Measurements from ENCODE around the gene PACS2. TPM values are rescaled to one million over a fixed set of nuclear protein-coding genes. Genes with fewer than 3 reads are reported as not detected.

PACS2 gene
- total RNA-seq, 2 experiments from 2014 or later, result 57.7 to 61.5 TPM

- no peaks in the 10 kb centered on the region for H3K36me3 ChIP-seq (ENCODE audit: insufficient read depth, low read length)
- TF ChIP-seq CTCF (IDR thresholded peaks at IDR 0.05), result no peak
- DNase-seq (no peak), ATAC-seq (ENCODE audit: poor library complexity) (no peak)
- intact Hi-C loops (cut with DNase I, micrococcal nuclease), result no loop called here
- H3K4me3 Mint-ChIP-seq, result no peak overlapping the region
- no peaks in the 10 kb centered on the region for H3K36me3 Mint-ChIP-seq (ENCODE audit: low read depth)
- no peaks in the 10 kb centered on the region for H3K27me3 Mint-ChIP-seq
- CTCF ChIA-PET, result no interaction called here
- H3K4me3 ChIP-seq (ENCODE audit: low read length), result no peak overlapping the region
- no peaks in the 10 kb centered on the region for H3K9me3 ChIP-seq (ENCODE audit: control insufficient read depth in 1 of 2, insufficient read depth in 1 of 2, low read length in 2 of 2)
- peaks cover 41% of the 10 kb centered on the region for H3K4me1 ChIP-seq (ENCODE audit: insufficient read depth, low read length)
- POLR2A ChIA-PET, result no interaction called here
- no peak overlapping the region for H3K27ac ChIP-seq (ENCODE audit: low read depth in 1 of 2, low read length in 2 of 2)
- H3K27ac Mint-ChIP-seq, result no peak overlapping the region
- H3K9me3 Mint-ChIP-seq, result no peaks in the 10 kb centered on the region
- H3K27me3 ChIP-seq (ENCODE audit: control insufficient read depth in 1 of 2, insufficient read depth in 2 of 2, low read length in 2 of 2), result no peaks in the 10 kb centered on the region
- H3K4me1 Mint-ChIP-seq (ENCODE audit: low read depth), result peaks cover 34% of the 10 kb centered on the region
These were observed 15.9 kb downstream of the PACS2 start for GRCh38 chr14:105330491-105330895.

- POLR2A ChIA-PET, result no interaction called here
- no peaks in the 10 kb centered on the region for H3K36me3 Mint-ChIP-seq (ENCODE audit: low read depth)
- DNase-seq, result no peak
- Histone ChIP-seq H3K4me1 (ENCODE audit: insufficient read depth, low read length) (peaks cover 41% of the 10 kb centered on the region), H3K36me3 (ENCODE audit: insufficient read depth, low read length) (no peaks in the 10 kb centered on the region), H3K27ac (ENCODE audit: low read depth in 1 of 2, low read length in 2 of 2) (no peak overlapping the region), H3K9me3 (ENCODE audit: control insufficient read depth in 1 of 2, insufficient read depth in 1 of 2, low read length in 2 of 2) (no peaks in the 10 kb centered on the region), H3K27me3 (ENCODE audit: control insufficient read depth in 1 of 2, insufficient read depth in 2 of 2, low read length in 2 of 2) (no peaks in the 10 kb centered on the region), H3K4me3 (ENCODE audit: low read length) (no peak overlapping the region)
- intact Hi-C loops (cut with DNase I, micrococcal nuclease), result no loop called here
- CTCF ChIA-PET, result no interaction called here
- H3K9me3 Mint-ChIP-seq, result no peaks in the 10 kb centered on the region
- TF ChIP-seq CTCF (IDR thresholded peaks at IDR 0.05), result no peak
- H3K27me3 Mint-ChIP-seq, result no peaks in the 10 kb centered on the region
- peak; percentile 57 for ATAC-seq (ENCODE audit: poor library complexity)
- H3K4me1 Mint-ChIP-seq (ENCODE audit: low read depth), result peaks cover 34% of the 10 kb centered on the region
- peak overlapping the region; percentile 26 for H3K4me3 Mint-ChIP-seq
- peak overlapping the region; percentile 27 for H3K27ac Mint-ChIP-seq
These were observed 17.2 kb downstream of the PACS2 start for GRCh38 chr14:105331575-105332349.

- ATAC-seq (ENCODE audit: poor library complexity) (no peak), DNase-seq (no peak)
- Histone ChIP-seq H3K36me3 (ENCODE audit: insufficient read depth, low read length) (peaks cover 3% of the 10 kb centered on the region), H3K4me1 (ENCODE audit: insufficient read depth, low read length) (peaks cover 41% of the 10 kb centered on the region), H3K27me3 (ENCODE audit: control insufficient read depth in 1 of 2, insufficient read depth in 2 of 2, low read length in 2 of 2) (no peaks in the 10 kb centered on the region), H3K4me3 (ENCODE audit: low read length) (no peak overlapping the region), H3K9me3 (ENCODE audit: control insufficient read depth in 1 of 2, insufficient read depth in 1 of 2, low read length in 2 of 2) (no peaks in the 10 kb centered on the region), H3K27ac (ENCODE audit: low read depth in 1 of 2, low read length in 2 of 2) (no peak overlapping the region)
- ChIA-PET POLR2A (no interaction called here), CTCF (no interaction called here)
- H3K27me3 Mint-ChIP-seq, result no peaks in the 10 kb centered on the region
- no peak for TF ChIP-seq CTCF (IDR thresholded peaks at IDR 0.05)
- intact Hi-C loops (cut with DNase I, micrococcal nuclease), result no loop called here
- H3K36me3 Mint-ChIP-seq (ENCODE audit: low read depth), result no peaks in the 10 kb centered on the region
- no peak overlapping the region for H3K4me3 Mint-ChIP-seq
- H3K9me3 Mint-ChIP-seq, result no peaks in the 10 kb centered on the region
- no peak overlapping the region for H3K27ac Mint-ChIP-seq
- H3K4me1 Mint-ChIP-seq (ENCODE audit: low read depth), result peaks cover 34% of the 10 kb centered on the region
These were observed 17.9 kb downstream of the PACS2 start for GRCh38 chr14:105332350-105332874.

Data from CD4-positive, alpha-beta T cell (primary cell).